Adrenal gland (tissue), 5 donors: ENCODE data around the gene ATF2.

Source experiments
- CTCF ChIP-seq, 6 experiments: fragments of 450-650 bp in 4 of 6; fragments of 200-600 bp in 2 of 6; sonication (generic) in 1 of 6; IDR thresholded peaks; 1 replicate in 5 of 6; 2 replicates in 1 of 6; pipeline versions ENCODE4 v1.5.1 to v1.8.0; 2016 to 2021; ENCODE audit warnings: antibody characterized with exemption in 6 of 6, mild to moderate bottlenecking in 2 of 6, moderate library complexity in 1 of 6
- POLR2A ChIP-seq, 2 donors: fragments of 450-650 bp; IDR thresholded peaks; one replicate each; pipeline ENCODE4 v1.6.1; 2017; ENCODE audit warnings: antibody characterized with exemption in 2 of 2, mild to moderate bottlenecking in 2 of 2, moderate library complexity in 1 of 2
- donor health status: DM: no; HTN: no; CAD: no.

DNA sequence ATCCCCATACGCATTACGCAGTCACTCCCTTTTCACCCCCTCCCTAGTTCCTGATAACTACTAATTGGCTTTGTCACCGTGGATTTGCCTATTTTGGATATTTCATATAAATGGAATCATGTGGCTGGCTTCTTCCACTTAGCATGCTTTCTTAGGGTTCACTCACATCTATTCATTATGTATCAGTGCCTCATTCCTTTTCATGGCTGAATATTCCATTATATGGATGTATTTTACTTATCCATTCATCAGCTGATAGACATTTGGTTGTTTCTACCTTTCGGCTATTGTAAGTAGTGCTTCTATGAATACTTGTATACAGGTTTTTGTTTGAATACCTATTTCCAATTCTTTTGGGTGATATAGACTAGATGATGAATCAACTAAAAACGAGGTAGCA, 8.6 kb upstream of the ATF2 start:
- TF ChIP-seq POLR2A (IDR thresholded peaks at IDR 0.05), result no peak
- TF ChIP-seq CTCF (IDR thresholded peaks at IDR 0.05), result no peak
